Suprapubic skin (tissue), 4 donors: ENCODE data around the gene SPOPL. TPM values are rescaled to one million over a fixed set of nuclear protein-coding genes. Genes with fewer than 3 reads are reported as not detected.
"Not testable (repeated sequence)": the region's sequence is repeated elsewhere in the genome, so short reads cannot be mapped to it uniquely, and the experiment has no call there.

Experiments used
- DNase-seq, 2 donors: peaks; one replicate each; pipeline ENCODE4 v3.0.0-alpha.2; 2019; ENCODE audit warnings: low spot score in 2 of 2
- H3K27ac ChIP-seq: fragments of 200-600 bp; sonication (generic); one replicate; pipeline ENCODE4 v1.5.1; 2019
- H3K27me3 ChIP-seq: fragments of 200-600 bp; sonication (generic); one replicate; pipeline ENCODE4 v1.5.1; 2019
- H3K36me3 ChIP-seq: fragments of 200-600 bp; sonication (generic); one replicate; pipeline ENCODE4 v1.5.1; 2019
- H3K4me1 ChIP-seq: fragments of 200-600 bp; sonication (generic); one replicate; pipeline ENCODE4 v1.5.1; 2019
- H3K4me3 ChIP-seq: fragments of 200-600 bp; sonication (generic); one replicate; pipeline ENCODE4 v1.5.1; 2019; ENCODE audit warnings: mild to moderate bottlenecking
- H3K9me3 ChIP-seq: fragments of 200-600 bp; sonication (generic); one replicate; pipeline ENCODE4 v1.5.1; 2019
- CTCF ChIP-seq, 2 donors: fragments of 200-600 bp in 1 of 2; fragments of 450-650 bp in 1 of 2; sonication (generic) in 1 of 2; IDR thresholded peaks; one replicate each; pipeline ENCODE4 v1.5.1; 2016 to 2019; ENCODE audit warnings: antibody characterized with exemption in 2 of 2, mild to moderate bottlenecking in 1 of 2, moderate library complexity in 1 of 2
- EP300 ChIP-seq: sonication (generic); formaldehyde crosslinking; IDR thresholded peaks from one replicate; pipeline ENCODE4 v1.6.1; 2017; ENCODE audit warnings: antibody characterized with exemption
- POLR2A ChIP-seq, 2 donors: fragments of 450-650 bp; IDR thresholded peaks; one replicate each; pipeline ENCODE4 v1.6.1; 2017; ENCODE audit warnings: antibody characterized with exemption in 2 of 2, mild to moderate bottlenecking in 2 of 2, moderate library complexity in 2 of 2
- POLR2AphosphoS5 ChIP-seq, 3 donors: sonication (generic); formaldehyde crosslinking; IDR thresholded peaks; one replicate each; pipeline ENCODE4 v1.6.1; 2017; ENCODE audit warnings: antibody characterized with exemption in 3 of 3
- WGBS: methylation state at CpG from one replicate; pipeline ENCODE4 v1.1.5; 2018; 5-methylcytosine and 5-hydroxymethylcytosine counted together
- total RNA-seq, 4 donors: library from RNA; depleted of rRNA; stranded (reverse); fragments of >200 nt; gene quantifications; one replicate each; pipeline ENCODE4 v1.1.0, GENCODE V29; 2016

Gene SPOPL
- total RNA-seq, 4 donors from 2014 or later: 24.8 to 42.4 (median 31.2) TPM

- H3K9me3 ChIP-seq: no peaks in the 10 kb centered on the region
- H3K27ac ChIP-seq: no peak overlapping the region
- WGBS: 35% methylated on average over 3 of the region's 3 CpGs
- peaks cover under 1% of the 10 kb centered on the region for H3K36me3 ChIP-seq
- H3K27me3 ChIP-seq: no peaks in the 10 kb centered on the region
- DNase-seq: no peak
- TF ChIP-seq POLR2A (IDR thresholded peaks at IDR 0.05) (no peak), EP300 (no peak), POLR2AphosphoS5 (IDR thresholded peaks at IDR 0.05) (no peak), CTCF (IDR thresholded peaks at IDR 0.05) (no peak)
- H3K4me3 ChIP-seq: no peak overlapping the region
- H3K4me1 ChIP-seq: peaks cover 16% of the 10 kb centered on the region
Measured at GRCh38 chr2:138531913-138532312, 30.3 kb downstream of the SPOPL start.

- H3K9me3 ChIP-seq: no peaks in the 10 kb centered on the region
- H3K4me1 ChIP-seq: peaks cover 16% of the 10 kb centered on the region
- no peak for DNase-seq
- no peak overlapping the region for H3K4me3 ChIP-seq
- TF ChIP-seq CTCF (IDR thresholded peaks at IDR 0.05): no peak
- TF ChIP-seq EP300: no peak
- no peak for TF ChIP-seq POLR2A (IDR thresholded peaks at IDR 0.05)
- no peak for TF ChIP-seq POLR2AphosphoS5 (IDR thresholded peaks at IDR 0.05)
- H3K27ac ChIP-seq: no peak overlapping the region
- peaks cover 5% of the 10 kb centered on the region for H3K36me3 ChIP-seq
- no peaks in the 10 kb centered on the region for H3K27me3 ChIP-seq
Measured at GRCh38 chr2:138534791-138535190, 33.2 kb downstream of the SPOPL start.

GRCh38 chr2:138536302-138536701 lies 34.7 kb downstream of the SPOPL start:
- TF ChIP-seq POLR2A (IDR thresholded peaks at IDR 0.05) (no peak), CTCF (IDR thresholded peaks at IDR 0.05) (no peak), EP300 (no peak), POLR2AphosphoS5 (IDR thresholded peaks at IDR 0.05) (no peak)
- no peaks in the 10 kb centered on the region for H3K9me3 ChIP-seq
- DNase-seq: no peak
- peaks cover 10% of the 10 kb centered on the region for H3K4me1 ChIP-seq
- H3K27me3 ChIP-seq: no peaks in the 10 kb centered on the region
- H3K4me3 ChIP-seq: no peak overlapping the region
- H3K36me3 ChIP-seq: peaks cover 5% of the 10 kb centered on the region
- H3K27ac ChIP-seq: no peak overlapping the region
- WGBS: 41% methylated on average over 2 of the region's 2 CpGs

- 100% methylated on average over 2 of the region's 2 CpGs for WGBS
- H3K27me3 ChIP-seq: no peaks in the 10 kb centered on the region
- no peaks in the 10 kb centered on the region for H3K9me3 ChIP-seq
- H3K4me3 ChIP-seq: no peak overlapping the region
- no peak for TF ChIP-seq POLR2AphosphoS5 (IDR thresholded peaks at IDR 0.05)
- TF ChIP-seq POLR2A (IDR thresholded peaks at IDR 0.05): no peak
- no peak for TF ChIP-seq EP300
- TF ChIP-seq CTCF (IDR thresholded peaks at IDR 0.05): no peak
- H3K4me1 ChIP-seq: peaks cover 5% of the 10 kb centered on the region
- no peak for DNase-seq
- no peak overlapping the region for H3K27ac ChIP-seq
- peaks cover 5% of the 10 kb centered on the region for H3K36me3 ChIP-seq
Measured at GRCh38 chr2:138536740-138537139, 35.2 kb downstream of the SPOPL start.

- Histone ChIP-seq H3K9me3 (no peaks in the 10 kb centered on the region), H3K27ac (no peak overlapping the region), H3K36me3 (peaks cover 5% of the 10 kb centered on the region), H3K27me3 (no peaks in the 10 kb centered on the region), H3K4me1 (peaks cover 2% of the 10 kb centered on the region), H3K4me3 (no peak overlapping the region)
- WGBS: 91% methylated on average over 12 of the region's 12 CpGs
- DNase-seq: no peak
- TF ChIP-seq POLR2A (IDR thresholded peaks at IDR 0.05): no peak
- TF ChIP-seq EP300: no peak
- TF ChIP-seq POLR2AphosphoS5 (IDR thresholded peaks at IDR 0.05): no peak
- TF ChIP-seq CTCF (IDR thresholded peaks at IDR 0.05): no peak
Measured at GRCh38 chr2:138537170-138537915, 35.8 kb downstream of the SPOPL start.

- DNase-seq, H3K4me1 ChIP-seq, H3K27me3 ChIP-seq, H3K27ac ChIP-seq, H3K9me3 ChIP-seq, H3K36me3 ChIP-seq, H3K4me3 ChIP-seq: not testable (repeated sequence)
- WGBS: 94% methylated on average over 11 of the region's 12 CpGs
Measured at GRCh38 chr2:138544206-138544605, 42.6 kb downstream of the SPOPL start.
